HG03108 (cell line): ENCODE measurements around the gene SNRPA.
"Not testable (repeated sequence)": the region's sequence is repeated elsewhere in the genome, so short reads cannot be mapped to it uniquely, and the experiment has no call there.

Experiments used
- ATAC-seq: cut with Tn5 transposase; IDR thresholded peaks from one replicate; pipeline ENCODE4 v1.9.1; 2021; ENCODE audit warnings: moderate library complexity; ENCODE audit not compliant: unreplicated experiment

Gene SNRPA

GRCh38 chr19:40744554-40745401, 6.2 kb upstream of the SNRPA start:
- no peak for ATAC-seq

DNA sequence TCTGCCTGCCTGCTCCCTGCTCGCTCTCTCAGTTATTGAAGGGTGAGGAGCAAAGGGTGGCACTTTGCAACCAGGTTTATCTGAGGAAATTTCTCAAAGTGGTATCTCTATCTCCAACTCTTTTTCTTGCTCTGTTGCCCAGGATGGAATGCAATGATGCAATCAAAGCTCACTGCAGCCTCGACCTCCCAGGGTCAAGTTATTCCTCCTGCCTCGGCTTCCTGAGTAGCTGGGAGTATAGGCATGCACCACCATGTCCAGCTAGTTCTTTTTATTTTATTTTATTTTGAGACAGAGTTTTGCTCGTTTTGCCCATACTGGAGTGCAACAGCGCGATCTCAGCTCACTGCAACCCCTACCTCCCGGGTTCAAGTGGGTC, 5.6 kb upstream of the SNRPA start:
- ATAC-seq: no peak

DNA sequence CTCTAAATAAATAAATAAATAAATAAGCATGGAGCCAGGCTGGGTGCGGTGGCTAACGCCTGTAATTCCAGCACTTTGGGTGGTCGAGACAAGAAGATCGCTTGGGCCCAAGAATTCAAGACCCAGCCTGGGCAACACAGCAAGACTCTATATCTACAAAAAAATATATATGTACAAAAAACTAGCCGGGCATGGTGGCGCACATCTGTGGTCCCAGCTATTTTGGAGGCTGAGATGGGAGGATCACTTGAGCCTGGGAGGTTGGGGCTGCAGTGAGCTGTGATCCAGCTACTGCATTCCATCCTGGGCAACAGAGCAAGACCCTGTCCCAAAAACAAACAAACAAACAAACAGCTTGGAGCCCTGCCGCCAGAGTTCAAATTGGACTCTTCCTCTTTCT, 3.5 kb upstream of the SNRPA start:
- no peak for ATAC-seq

DNA sequence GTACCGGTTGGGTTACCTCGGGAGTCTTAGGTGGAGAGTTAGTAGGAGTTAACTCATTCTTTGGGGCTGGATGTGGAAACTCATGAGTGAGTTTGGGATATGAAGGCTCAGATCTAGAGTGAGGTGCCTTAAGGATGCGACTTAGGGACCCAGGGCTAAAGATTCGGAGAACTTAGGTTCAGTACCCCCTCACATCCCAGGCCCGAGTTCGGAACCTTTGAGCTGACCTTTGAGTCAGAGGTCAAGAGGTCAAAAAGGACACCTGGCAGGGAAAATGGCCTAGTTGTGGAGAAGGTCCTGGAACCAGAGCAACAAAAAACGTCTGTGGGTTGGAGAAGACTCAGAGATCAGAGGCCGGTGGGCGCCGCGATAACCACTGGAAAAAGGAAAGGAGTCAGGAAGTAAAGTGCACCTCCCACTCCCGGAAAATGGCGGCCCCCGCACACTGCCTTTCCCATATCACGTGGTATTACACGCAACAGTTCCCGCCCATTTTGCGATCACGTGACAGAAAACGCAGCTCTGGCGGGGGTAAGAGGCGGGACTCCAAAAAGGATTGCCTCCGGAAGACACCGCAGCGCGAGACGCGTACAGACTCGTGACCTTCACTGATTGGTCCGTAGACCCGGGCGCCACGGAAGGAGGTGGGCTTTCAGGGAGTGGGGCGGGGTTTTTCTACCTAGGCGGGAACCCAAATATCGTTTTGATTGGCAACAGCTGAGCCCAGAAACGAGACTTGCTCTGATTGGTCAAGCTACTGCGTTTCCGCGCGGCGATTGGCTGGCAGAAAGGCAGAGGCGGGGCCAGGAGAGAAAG, 737 bp upstream of the SNRPA start, which contains the start of gene ACTMAP:
ACTMAP (minus strand) TSS at position 420 of the 816 bp plus-strand sequence. CDS start 674 bp downstream, outside the sequence.
- peak; percentile 83 for ATAC-seq

DNA sequence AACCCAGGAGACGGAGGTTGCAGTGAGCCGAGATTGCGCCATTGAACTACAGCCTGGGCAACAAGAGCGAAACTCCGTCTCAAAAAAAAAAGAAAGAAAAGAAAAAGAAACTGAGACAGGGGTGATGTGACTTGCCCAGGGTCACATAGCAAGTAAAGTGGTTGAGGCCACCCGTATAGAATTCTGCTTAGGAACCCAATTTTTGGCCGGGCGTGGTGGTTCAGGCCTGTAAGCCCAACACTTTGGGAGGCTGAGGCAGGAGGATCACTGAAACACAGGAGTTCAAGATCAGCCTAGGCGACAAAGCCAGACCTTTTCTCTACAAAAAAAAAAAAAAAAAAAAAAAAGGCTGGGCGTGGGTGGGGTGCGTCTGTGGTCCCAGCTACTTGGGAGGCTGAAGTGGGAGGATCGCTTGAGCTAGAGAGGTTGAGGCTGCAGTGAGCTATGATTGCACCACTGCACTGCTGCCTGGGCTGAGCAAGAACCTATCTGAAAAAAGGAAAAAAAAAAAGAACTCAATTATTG, 1.3 kb downstream of the SNRPA start:
- ATAC-seq: no peak

- ATAC-seq: no peak
Measured at GRCh38 chr19:40754611-40755247, 3.7 kb downstream of the SNRPA start.

- ATAC-seq: no peak
Measured at GRCh38 chr19:40755248-40755624, 4.2 kb downstream of the SNRPA start.

DNA sequence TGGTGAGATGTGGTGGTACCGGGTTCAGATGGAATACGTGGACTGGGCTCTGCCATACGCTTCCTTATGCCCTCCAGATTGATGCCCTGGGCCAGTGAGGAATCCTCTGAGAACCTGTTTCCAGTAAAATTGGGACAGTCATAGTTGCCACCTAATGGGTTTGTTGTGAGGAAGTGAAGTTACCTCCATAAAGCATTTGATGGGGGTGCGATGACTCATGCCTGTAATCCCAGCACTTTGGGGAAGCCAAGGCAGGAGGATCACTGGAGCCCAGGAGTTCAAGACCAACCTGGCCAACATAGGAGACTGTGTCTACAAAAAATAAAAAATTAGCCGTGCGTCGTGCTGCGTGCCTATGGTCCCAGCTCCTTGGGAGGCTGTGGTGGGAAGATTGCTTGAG, 4.8 kb downstream of the SNRPA start:
- no peak for ATAC-seq

DNA sequence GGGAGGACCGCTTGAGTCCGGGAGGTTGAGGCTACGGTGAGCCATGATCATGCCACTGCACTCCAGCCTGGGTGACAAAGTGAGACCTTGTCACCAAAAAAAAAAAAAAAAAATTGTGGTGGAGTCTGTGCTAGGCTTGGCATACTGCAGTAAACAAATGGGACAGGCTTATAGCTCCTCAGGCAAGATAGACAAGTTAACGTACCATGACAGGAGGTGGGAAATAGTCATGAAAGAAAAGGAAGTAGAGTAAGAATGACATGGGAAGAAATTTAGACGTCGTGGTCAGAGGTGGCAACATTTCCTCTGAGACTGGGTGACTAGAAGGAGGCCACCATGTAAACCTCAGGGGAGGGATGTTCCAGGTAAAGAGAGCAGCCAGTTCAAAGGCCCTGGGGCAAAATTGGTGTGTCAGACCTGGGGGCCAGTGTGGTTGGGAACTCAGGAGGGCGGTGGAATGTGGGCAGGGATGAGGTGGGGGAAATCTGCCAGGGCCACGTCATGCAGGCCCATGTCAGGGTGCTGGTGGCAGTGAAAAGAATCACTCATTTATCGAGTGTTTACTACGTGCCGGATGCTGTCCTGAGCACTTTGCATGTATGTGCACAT, 5.6 kb downstream of the SNRPA start:
- ATAC-seq: no peak

DNA sequence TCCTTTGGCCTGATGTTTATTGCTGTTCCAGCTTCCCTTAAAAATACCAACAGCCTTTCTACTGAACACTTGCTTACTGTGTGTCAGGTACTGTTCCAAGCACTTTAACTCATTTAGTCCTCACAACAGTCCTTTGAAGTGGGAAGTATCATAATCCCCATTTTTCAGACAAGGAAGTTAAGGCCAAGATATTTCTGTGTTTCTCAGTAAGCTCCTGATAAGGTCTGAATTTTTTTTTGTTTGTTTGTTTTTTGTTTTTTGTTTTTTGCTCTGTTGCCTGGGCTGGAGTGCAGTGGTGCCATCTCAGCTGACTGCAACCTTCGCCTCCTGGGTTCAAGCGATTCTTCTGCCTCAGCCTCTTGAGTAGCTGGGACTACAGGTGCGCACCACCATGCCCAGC, 7.5 kb downstream of the SNRPA start:
- no peak for ATAC-seq

DNA sequence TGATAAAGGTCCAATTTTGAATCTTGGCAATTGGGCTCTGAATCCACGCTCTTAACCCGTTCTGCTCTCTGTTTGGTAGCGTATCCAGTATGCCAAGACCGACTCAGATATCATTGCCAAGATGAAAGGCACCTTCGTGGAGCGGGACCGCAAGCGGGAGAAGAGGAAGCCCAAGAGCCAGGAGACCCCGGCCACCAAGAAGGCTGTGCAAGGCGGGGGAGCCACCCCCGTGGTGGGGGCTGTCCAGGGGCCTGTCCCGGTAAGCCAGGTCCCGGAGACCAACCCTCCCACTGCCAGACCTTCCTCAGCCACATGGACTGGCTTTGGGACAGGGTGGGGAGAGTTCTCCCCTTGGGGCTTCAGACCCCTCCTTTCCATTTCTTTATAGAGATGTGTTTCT, 8.3 kb downstream of the SNRPA start:
- no peak for ATAC-seq

- no peak for ATAC-seq
Measured at GRCh38 chr19:40762754-40763470, 11.9 kb downstream of the SNRPA start.

GRCh38 chr19:40763526-40763925, 12.5 kb downstream of the SNRPA start:
- no peak for ATAC-seq

GRCh38 chr19:40763963-40764362, 13.0 kb downstream of the SNRPA start:
- no peak for ATAC-seq

GRCh38 chr19:40766385-40766784, 15.4 kb downstream of the SNRPA start:
- not testable (repeated sequence) for ATAC-seq

DNA sequence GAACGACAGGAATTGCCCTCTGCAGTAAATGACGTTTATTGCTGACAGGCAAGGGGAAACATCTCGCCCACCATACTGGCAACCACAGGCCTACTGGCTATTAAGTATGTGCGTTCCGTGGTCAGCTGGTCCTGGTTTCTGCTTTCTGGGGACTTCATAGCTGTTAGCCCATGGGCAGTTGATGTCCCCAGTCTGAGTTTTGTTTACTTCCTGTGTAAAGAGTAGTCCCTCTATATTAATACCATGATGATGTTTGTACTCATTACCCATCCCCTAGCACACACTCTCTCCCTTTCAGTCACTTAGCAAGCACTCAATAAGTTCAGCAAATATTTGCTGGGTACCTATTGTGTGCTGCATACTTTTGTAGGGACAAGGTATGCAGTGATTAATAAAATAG, 17.9 kb downstream of the SNRPA start:
- ATAC-seq: no peak

DNA sequence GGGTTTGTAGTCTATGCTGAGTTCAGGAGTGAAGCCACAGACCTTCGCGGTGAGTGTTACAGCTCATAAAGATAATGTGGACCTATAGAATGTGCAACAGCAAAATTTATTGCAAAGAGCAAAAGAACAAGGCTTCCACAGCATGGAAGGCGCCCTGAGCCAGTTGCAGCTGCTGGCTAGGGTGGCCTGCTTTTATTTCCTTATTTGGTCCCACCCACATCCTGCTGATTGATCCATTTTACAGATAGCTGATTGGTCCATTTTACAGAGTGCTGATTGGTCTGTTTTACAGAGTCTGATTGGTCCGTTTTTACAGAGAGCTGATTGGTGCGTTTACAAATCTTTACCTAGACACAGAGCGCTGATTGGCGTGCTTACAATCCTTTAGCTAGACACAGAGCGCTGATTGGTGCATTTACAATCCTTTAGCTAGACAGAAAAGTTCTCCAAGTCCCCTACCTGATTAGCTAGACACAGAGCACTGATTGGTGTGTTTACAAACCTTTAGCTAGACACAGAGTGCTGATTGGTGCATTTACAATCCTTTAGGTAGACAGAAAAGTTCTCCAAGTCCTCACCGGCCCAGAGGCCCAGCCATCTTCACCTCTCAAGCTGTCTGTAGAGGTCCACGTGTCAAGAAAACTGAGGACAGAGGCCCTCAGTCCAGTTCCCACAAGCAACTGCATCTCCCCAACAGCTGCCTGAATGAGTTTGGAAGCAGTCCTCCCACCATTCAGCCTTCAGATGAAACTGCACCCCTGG, 20.3 kb downstream of the SNRPA start:
- not testable (repeated sequence) for ATAC-seq

DNA sequence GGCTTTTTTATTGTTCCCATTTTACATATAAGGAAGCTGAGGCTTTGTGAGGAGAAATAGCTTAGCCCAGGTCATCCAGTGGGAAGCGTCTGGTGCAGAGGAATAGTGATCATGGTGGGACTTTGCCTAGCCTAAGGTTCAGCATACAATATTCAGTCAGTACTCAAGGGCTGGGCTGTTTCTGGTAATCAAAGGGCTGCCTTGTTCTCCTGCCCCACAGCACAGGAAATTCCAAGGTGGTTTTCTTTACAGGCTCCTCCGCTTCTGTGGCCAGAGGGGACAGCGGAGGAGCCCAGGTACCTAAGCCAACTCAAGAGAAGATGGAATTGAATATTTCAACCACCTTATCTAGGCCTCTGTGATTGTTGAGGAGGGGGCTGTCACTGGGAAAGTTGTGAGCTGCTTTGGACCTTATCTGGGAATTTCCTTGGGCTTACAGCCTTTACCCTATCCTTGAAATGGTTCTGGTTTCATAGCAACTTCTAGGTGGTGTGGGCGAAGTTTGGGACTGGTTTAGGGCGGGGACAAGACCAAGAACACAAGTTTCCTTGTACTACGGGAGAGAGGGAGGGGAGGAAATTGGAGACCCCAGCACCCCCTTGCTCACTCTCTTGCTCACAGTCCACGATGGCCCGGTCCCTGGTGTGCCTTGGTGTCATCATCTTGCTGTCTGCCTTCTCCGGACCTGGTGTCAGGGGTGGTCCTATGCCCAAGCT, 24.1 kb downstream of the SNRPA start, which contains the start of gene MIA:
MIA (plus strand) TSS at position 606 of the 716 bp plus-strand sequence; CDS start at position 628, 22 bp downstream.
- no peak for ATAC-seq

- no peak for ATAC-seq
Measured at GRCh38 chr19:40775632-40776022, 24.6 kb downstream of the SNRPA start.
